Right cardiac atrium (tissue), 5 donors: ENCODE data around the gene ARHGAP10. TPM values are rescaled to one million over a fixed set of nuclear protein-coding genes. Genes with fewer than 3 reads are reported as not detected.
A peak's percentile ranks its signal among the peaks of the same experiment; 100 is the strongest.

ENCODE experiments used
- ATAC-seq, 2 donors: fragments of 200-7000 bp; cut with Tn5 transposase; one replicate each; pipeline versions ENCODE4 v1.8.0 to v1.9.1; 2020; ENCODE audit warnings: moderate library complexity in 2 of 2, mild to moderate bottlenecking in 1 of 2
- DNase-seq, 3 donors: peaks; one replicate each; pipeline ENCODE4 v3.0.0-alpha.2; 2020
- H3K27ac ChIP-seq: one replicate; pipeline ENCODE4 v1.5.1; 2013; ENCODE audit warnings: mild to moderate bottlenecking, low read length, control low read depth, moderate library complexity
- H3K27me3 ChIP-seq: one replicate; pipeline ENCODE4 v1.6.1; 2013; ENCODE audit not compliant: control insufficient read depth, insufficient read depth
- H3K4me1 ChIP-seq: one replicate; pipeline ENCODE4 v1.6.1; 2013; ENCODE audit warnings: low read length; ENCODE audit not compliant: control insufficient read depth, insufficient read depth
- H3K4me3 ChIP-seq: one replicate; pipeline ENCODE4 v1.5.1; 2013; ENCODE audit warnings: low read length, control low read depth
- H3K9me3 ChIP-seq: one replicate; pipeline ENCODE4 v1.6.1; 2013; ENCODE audit warnings: low read length; ENCODE audit not compliant: control insufficient read depth
- WGBS: extraction: QIAGEN DNeasy Blood & Tissue Kit; methylation state at CpG from one replicate; pipeline ENCODE4 v1.1.7; 2013; 5-methylcytosine and 5-hydroxymethylcytosine counted together
- intact Hi-C, 4 donors: fragments of 100-400 bp; cut with DNase I; formaldehyde crosslinking; loops; one replicate each; pipeline versions ENCODE4 v1.11.0 to v1.14.0; 2022 to 2023
- polyA plus RNA-seq: library from polyadenylated mRNA; stranded (reverse); fragments of 200-250 nt; gene quantifications from one replicate; pipeline ENCODE4 v1.2.3, GENCODE V29; 2013
- total RNA-seq, 4 donors: library from RNA; stranded (reverse); fragmentation: NEBNext Ultra II Directional; extraction: Animal tissue kit (Norgen Biotek cat#: 25700); gene quantifications; one replicate each; pipeline ENCODE4 v1.2.1, GENCODE V29; 2021
- donor health status: healthy with polysubstance abuse.
- donor health status: DM: no; HTN: yes; CAD: no.
- donor health status: DM: no; HTN: no; CAD: no.
- donor health status: DM: no; HTN: yes; CAD: no; lungs with severe emphysema.
- donor health status: DM: yes; HTN: yes; CAD: no.

The ARHGAP10 gene
- total and polyA plus RNA-seq, 5 donors = 36.7 to 54.1 (median 47.3) TPM

DNA sequence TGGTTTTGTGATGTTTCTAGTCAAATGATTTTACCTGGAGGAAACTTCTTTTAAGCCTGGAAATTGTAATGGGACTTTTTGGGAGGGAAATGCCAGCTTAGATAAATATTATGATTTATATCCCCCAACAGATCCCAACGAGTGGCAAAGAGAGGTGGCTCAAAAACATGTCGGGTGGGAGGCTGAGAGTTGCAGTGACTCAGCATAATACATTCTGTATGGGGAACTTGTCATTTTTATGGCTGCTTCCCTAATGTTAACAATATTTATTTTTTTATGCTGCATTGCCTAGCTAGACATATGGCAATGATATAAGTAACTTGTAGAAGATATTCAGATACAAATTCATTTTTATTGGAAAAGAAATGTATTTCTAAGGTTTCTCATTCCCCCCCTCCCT is 219.0 kb downstream of the ARHGAP10 start:
- Histone ChIP-seq H3K27ac (no peak overlapping the region), H3K4me1 (no peaks in the 10 kb centered on the region), H3K4me3 (no peak overlapping the region), H3K9me3 (no peaks in the 10 kb centered on the region), H3K27me3 (no peaks in the 10 kb centered on the region)
- 76% methylated on average over 2 of the region's 2 CpGs for WGBS
- no peak for ATAC-seq
- intact Hi-C loops = no loop called here
- no peak for DNase-seq

DNA sequence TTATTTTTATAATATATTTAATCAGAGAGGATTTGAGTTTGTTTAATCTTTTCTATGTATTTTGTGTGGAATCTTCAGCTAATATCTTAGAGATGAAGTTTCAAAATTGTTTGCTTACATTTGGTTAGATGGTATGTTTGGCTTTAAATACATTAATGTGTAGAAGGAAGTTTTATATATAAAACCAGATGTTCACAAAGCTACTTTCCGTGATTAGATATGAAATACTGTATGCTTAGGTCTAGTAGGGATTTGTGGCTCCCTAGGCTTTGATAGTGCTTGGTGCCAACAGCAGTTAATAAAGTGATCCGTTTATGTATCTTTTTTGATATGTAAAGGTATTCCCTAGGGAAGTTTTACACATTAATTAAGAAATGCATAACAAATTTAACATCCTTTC is 223.0 kb downstream of the ARHGAP10 start:
- Histone ChIP-seq H3K9me3 (no peaks in the 10 kb centered on the region), H3K27me3 (no peaks in the 10 kb centered on the region), H3K27ac (no peak overlapping the region), H3K4me1 (peaks cover 5% of the 10 kb centered on the region), H3K4me3 (no peak overlapping the region)
- no peak for DNase-seq
- ATAC-seq = no peak
- intact Hi-C loops = no loop called here
- 89% methylated on average over 2 of the region's 2 CpGs for whole genome bisulfite sequencing

DNA sequence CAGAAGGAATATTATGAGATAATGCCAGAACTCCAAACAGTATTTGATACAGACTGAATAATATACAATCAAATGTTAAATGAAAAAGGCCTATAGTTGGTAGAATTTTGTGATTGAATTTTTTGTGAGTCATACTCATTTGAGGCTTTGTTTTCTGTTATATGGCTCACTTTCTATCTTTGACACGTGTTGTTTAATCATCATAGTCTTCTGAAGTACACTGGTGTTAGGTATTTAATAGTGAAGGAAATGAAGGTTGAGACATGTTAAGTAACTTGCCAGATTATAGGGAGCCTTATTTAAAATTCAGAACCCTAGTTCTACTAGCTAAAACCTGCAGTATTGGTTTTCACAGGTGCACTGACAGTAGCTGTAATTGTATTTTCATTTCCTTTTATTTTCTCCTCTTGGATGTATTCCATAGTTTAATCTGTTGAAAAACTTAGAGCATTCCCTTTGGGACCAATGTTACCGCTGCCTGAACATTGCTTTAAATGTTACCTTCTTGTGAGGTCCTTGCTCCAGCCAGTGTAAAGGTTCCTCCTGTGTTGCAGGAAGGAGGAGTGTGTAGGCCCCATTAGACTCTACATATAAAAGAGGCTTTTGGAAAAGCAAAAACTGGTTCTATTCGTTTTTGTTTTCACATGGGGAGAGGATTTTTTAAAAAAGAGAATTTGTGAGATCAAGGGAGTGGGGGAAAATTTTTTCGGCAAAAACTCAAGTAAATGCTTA is 224.1 kb downstream of the ARHGAP10 start:
- 38% methylated on average over 4 of the region's 4 CpGs for WGBS
- H3K27me3 ChIP-seq = no peaks in the 10 kb centered on the region
- intact Hi-C loops = no loop called here
- no peak overlapping the region for H3K4me3 ChIP-seq
- DNase-seq (no peak), ATAC-seq (peak in 1 of 2 donors; percentile 59)
- H3K4me1 ChIP-seq = peaks cover 5% of the 10 kb centered on the region
- H3K9me3 ChIP-seq = no peaks in the 10 kb centered on the region
- H3K27ac ChIP-seq = no peak overlapping the region

DNA sequence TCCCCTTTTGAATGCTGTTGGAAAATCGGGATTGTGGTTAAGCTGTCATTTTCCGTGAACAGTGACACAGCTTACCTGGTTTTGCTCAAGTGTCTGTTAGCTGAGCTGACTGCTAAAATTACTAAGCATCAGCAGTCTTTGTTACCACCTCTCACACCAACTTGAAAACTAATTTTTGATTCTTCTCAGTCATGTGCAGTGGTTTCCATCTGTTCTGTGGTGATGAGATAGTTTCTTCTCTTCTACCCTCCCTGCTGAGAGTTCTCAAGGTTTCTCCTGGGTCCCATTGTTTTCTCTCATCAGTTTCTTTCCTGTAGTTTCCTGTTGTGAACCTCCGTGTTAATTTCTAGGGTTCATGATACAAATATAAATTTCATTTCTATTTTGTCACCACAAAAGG is 225.6 kb downstream of the ARHGAP10 start:
- no peak for DNase-seq
- Histone ChIP-seq H3K27me3 (no peaks in the 10 kb centered on the region), H3K4me1 (peaks cover 5% of the 10 kb centered on the region)

DNA sequence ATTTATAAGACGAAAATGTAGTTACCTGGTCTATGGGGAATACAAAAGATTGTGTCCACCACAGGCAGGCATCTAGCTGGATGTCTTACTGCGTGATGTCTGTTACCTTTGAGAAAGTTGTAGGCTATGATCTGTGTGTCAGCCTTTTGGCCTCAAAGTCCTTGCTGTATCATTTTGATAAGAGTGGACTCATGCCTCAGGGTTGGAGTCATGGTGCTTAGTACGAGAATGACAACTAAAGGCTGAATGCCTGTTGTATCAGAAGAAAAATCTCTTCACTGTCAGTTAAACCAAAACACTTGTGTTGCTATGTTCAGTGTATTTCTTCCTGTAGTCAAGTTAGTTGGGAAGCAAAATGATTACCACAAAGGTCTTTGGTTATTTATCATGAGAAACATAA is 226.2 kb downstream of the ARHGAP10 start:
- H3K27me3 ChIP-seq = no peaks in the 10 kb centered on the region
- DNase-seq (no peak), ATAC-seq (peak; percentile 38 to 55)
- WGBS = 72% methylated on average over 3 of the region's 3 CpGs
- H3K4me1 ChIP-seq = peaks cover 5% of the 10 kb centered on the region
- no peak overlapping the region for H3K4me3 ChIP-seq
- H3K9me3 ChIP-seq = no peaks in the 10 kb centered on the region
- no peak overlapping the region for H3K27ac ChIP-seq
- intact Hi-C loops = no loop called here

More for the DNA sequence above, 225.6 kb downstream of the ARHGAP10 start:
- Histone ChIP-seq H3K4me3 (no peak overlapping the region), H3K27ac (no peak overlapping the region), H3K9me3 (no peaks in the 10 kb centered on the region)
- WGBS = 78% methylated on average over 3 of the region's 3 CpGs
- intact Hi-C loops = no loop called here
- ATAC-seq = no peak

DNA sequence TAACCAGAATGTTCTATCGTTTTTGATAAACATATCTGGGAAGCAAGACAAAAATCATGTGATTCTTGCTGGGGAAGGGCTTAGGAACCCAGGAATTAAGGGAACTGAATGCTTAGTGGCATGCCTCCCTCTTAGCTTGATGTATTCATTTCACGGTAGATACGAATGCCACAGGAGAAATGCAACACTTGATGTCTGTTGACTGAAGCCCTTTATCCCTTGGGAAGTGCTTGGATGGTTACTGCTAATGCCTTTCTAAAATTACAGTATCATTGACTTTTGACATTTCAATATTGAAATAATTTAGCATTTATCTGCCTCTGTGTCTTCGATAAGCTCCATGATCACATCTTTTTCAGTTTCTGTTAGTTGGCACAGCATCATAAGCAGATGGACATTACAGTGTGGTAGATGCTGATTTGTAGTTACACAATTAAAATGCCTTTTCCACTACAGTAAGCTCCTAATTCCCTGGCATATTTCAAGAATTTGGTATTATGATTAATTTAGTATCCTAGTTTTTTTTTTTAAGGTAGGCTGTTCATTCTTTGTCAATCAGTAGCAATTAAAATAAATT is 226.7 kb downstream of the ARHGAP10 start:
- no peak overlapping the region for H3K27ac ChIP-seq
- ATAC-seq (peak in 1 of 2 donors; percentile 36), DNase-seq (no peak)
- no peaks in the 10 kb centered on the region for H3K9me3 ChIP-seq
- H3K4me1 ChIP-seq = peaks cover 5% of the 10 kb centered on the region
- WGBS = 35% methylated on average over 4 of the region's 4 CpGs
- intact Hi-C loops = no loop called here
- no peaks in the 10 kb centered on the region for H3K27me3 ChIP-seq
- H3K4me3 ChIP-seq = no peak overlapping the region

DNA sequence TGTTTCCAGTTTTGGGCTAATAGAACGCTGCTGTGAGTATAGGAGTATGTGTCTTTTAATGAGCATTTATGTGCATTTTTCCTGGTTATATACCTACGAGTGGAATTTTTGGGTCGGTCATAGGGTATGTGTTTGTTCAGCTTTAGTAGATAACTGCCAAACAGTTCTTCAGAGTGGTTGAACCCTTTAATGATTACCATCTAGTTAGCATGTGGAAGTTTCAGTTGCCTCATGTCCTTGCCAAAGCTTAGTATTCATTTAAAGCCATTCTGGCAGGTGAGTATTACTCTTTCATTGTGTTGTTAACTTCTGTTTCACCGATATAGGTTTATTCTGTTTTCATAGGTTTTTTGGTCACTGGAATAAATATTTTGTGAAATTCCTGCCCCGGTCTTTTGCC is 229.1 kb downstream of the ARHGAP10 start:
- H3K27me3 ChIP-seq = no peaks in the 10 kb centered on the region
- peaks cover 5% of the 10 kb centered on the region for H3K4me1 ChIP-seq
- ATAC-seq (no peak), DNase-seq (no peak)
- intact Hi-C loops = no loop called here
- WGBS = 96% methylated on average over 5 of the region's 5 CpGs
- no peak overlapping the region for H3K4me3 ChIP-seq
- no peak overlapping the region for H3K27ac ChIP-seq
- no peaks in the 10 kb centered on the region for H3K9me3 ChIP-seq

DNA sequence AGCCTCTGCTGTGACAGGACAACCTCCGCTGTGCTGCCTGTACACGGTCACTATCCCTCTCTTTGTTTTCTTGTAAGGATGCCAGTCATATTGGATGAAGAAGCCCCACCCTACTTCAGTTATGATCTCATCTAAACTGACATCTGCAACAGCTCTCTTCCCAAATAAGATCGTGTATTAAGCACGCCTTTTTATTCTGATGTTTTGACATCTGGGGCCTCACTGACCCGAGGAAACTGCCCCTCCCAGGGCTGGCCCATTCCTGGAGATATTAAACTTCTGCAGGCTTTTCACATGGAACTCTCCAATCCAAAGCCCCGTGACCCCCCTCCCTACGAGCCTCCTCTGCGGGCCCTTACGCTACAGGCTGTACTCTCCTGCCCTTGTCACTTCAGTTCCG is 232.0 kb downstream of the ARHGAP10 start:
- H3K9me3 ChIP-seq = no peaks in the 10 kb centered on the region
- H3K27ac ChIP-seq = no peak overlapping the region
- DNase-seq (no peak), ATAC-seq (no peak)
- intact Hi-C loops = no loop called here
- no peaks in the 10 kb centered on the region for H3K4me1 ChIP-seq
- H3K4me3 ChIP-seq = no peak overlapping the region
- 87% methylated on average over 10 of the region's 10 CpGs for WGBS
- H3K27me3 ChIP-seq = no peaks in the 10 kb centered on the region

DNA sequence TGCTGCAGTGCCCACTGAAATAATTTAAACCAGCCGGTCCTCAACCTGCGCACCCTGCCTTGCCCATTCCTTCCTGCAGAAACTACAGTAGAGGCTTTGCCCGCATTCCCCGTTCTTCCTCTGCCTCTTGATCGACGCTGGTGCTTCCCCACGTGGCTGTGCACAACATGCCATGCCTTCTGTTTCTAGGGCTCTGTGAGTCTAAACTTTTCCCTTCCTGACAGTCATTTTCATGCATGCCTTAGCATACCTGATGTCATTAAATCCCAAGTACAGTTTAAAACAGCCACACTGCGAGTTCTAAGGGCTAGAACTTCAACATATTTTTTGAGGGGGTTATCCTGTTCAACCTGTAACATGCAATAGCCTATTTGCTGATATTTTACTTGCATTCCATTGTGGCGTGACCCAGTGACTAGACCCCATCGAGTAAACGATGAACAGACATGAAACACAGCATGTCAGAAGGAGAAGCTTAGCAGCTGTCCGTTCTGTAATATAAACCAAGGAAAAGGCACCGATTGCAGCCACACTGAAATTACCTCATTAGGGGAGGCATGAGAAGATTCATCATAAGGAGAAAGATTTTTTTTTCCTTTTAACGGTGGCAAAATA is 232.5 kb downstream of the ARHGAP10 start:
- intact Hi-C loops = no loop called here
- H3K9me3 ChIP-seq = no peaks in the 10 kb centered on the region
- 77% methylated on average over 14 of the region's 14 CpGs for WGBS
- DNase-seq (no peak), ATAC-seq (no peak)
- H3K4me1 ChIP-seq = no peaks in the 10 kb centered on the region
- H3K27ac ChIP-seq = no peak overlapping the region
- H3K27me3 ChIP-seq = no peaks in the 10 kb centered on the region
- no peak overlapping the region for H3K4me3 ChIP-seq

DNA sequence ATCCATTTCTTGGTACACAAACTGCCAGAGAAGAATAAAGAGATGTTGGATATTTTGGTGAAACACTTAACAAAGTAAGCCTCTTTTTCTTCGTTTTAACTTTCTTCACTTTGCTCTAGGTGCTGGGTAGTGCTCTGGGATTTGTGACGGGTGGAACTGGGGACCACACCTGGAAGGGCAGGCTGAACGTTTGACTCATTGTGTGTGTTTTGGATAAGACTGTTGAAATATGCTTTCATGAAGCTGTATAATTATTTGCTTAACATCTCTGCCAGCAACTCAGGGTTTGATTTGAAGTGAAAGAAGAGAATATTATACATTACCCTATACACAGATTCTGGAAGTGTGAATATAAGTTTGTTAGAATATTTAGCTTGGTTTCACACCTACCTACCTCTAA is 233.2 kb downstream of the ARHGAP10 start:
- Histone ChIP-seq H3K4me3 (no peak overlapping the region), H3K27ac (no peak overlapping the region), H3K27me3 (no peaks in the 10 kb centered on the region), H3K4me1 (peaks cover 2% of the 10 kb centered on the region), H3K9me3 (no peaks in the 10 kb centered on the region)
- ATAC-seq (no peak), DNase-seq (no peak)
- WGBS = 71% methylated on average over 3 of the region's 3 CpGs
- intact Hi-C loops = no loop called here

DNA sequence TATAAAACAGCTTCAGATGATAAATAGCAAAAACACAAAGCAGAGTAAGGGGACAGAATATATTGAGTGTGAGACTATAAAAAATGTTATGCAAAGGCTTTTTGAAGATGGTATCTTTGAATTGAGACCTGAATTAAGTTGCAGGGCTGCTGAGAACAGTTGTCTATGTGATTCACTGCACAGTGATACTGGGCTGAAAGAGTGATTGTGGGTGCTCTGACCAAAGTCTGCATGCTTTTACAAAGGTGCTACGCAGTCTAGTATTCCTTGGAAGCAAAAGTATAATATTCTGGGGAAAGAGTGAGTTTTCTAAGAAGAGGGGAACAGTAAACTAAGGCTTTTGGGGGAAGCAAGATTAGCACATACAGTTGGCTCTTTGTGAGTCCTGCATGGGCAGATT is 234.0 kb downstream of the ARHGAP10 start:
- Histone ChIP-seq H3K27ac (no peak overlapping the region), H3K27me3 (no peaks in the 10 kb centered on the region), H3K9me3 (no peaks in the 10 kb centered on the region), H3K4me1 (peaks cover 4% of the 10 kb centered on the region), H3K4me3 (no peak overlapping the region)
- ATAC-seq (no peak), DNase-seq (no peak)
- 100% methylated on average over 1 of the region's 1 CpG for WGBS
- intact Hi-C loops = no loop called here
